Adipocyte (in vitro differentiated cells): ENCODE measurements around the gene FMNL2.

ENCODE experiments used
- DNase-seq: peaks from one replicate; pipeline ENCODE4 v3.0.0-alpha.2; 2015; ENCODE audit warnings: low read depth
- H3K27me3 ChIP-seq: replicated peaks from 2 replicates; pipeline ENCODE4 v1.7.0; 2013; ENCODE audit warnings: mild to moderate bottlenecking, low read length, moderate library complexity; ENCODE audit not compliant: control insufficient read depth, insufficient read depth
- H3K36me3 ChIP-seq: 2 replicates; pipeline ENCODE4 v1.7.0; 2013; ENCODE audit warnings: low read length, mild to moderate bottlenecking, moderate library complexity; ENCODE audit not compliant: control insufficient read depth, insufficient read depth, severe bottlenecking
- H3K4me1 ChIP-seq: 2 replicates; pipeline ENCODE4 v1.7.0; 2013; ENCODE audit warnings: mild to moderate bottlenecking, low read length, moderate library complexity; ENCODE audit not compliant: control insufficient read depth, insufficient read depth
- H3K4me3 ChIP-seq: 2 replicates; pipeline ENCODE4 v1.7.0; 2013; ENCODE audit warnings: mild to moderate bottlenecking, low read length, moderate library complexity
- H3K9ac ChIP-seq: 2 replicates; pipeline ENCODE4 v1.7.0; 2013; ENCODE audit warnings: mild to moderate bottlenecking, low read length, moderate library complexity
- H3K9me3 ChIP-seq: 2 replicates; pipeline ENCODE4 v1.7.0; 2013; ENCODE audit warnings: mild to moderate bottlenecking, low read length, moderate library complexity; ENCODE audit not compliant: control insufficient read depth

Gene FMNL2

DNA sequence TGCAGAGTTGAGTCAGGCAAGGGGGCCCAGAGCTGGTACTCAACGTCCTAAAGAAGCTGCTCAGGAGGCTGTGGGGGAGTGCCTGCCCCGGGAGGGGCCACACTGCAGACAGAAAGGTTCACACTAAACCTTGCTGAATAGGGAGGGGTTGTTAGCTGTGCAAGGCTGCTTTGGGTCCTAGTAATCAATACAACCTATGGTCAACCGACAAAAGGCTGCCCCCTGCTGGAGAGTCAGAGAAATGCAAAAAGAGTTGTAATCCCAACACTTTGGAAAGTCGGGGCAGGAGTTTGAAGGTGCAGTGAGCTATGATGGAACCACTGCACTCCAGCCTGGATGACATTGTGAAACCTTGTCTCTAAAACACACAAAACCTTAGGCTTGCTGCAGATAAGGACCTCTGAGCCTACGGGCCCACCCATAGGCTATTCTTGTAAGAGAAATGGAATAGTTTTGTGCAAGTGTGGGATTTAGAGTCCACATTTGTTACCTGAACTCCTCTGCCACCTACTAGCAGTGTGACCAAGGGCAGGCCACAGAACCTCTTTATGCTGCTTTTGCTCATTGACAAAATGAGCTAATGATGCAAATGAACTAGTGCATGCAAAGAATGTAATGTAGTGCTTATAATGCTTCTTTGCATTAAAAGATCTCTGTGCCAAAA lies 300.8 kb downstream of the FMNL2 start:
- Histone ChIP-seq H3K9ac (no peak overlapping the region), H3K27me3 (no peaks in the 10 kb centered on the region), H3K9me3 (no peaks in the 10 kb centered on the region), H3K36me3 (peaks cover 52% of the 10 kb centered on the region), H3K4me3 (no peak overlapping the region), H3K4me1 (no peaks in the 10 kb centered on the region)
- peak; percentile 75 for DNase-seq

- no peak overlapping the region for H3K4me3 ChIP-seq
- DNase-seq, result no peak
Measured at GRCh38 chr2:152637251-152637650, 302.3 kb downstream of the FMNL2 start.

DNA sequence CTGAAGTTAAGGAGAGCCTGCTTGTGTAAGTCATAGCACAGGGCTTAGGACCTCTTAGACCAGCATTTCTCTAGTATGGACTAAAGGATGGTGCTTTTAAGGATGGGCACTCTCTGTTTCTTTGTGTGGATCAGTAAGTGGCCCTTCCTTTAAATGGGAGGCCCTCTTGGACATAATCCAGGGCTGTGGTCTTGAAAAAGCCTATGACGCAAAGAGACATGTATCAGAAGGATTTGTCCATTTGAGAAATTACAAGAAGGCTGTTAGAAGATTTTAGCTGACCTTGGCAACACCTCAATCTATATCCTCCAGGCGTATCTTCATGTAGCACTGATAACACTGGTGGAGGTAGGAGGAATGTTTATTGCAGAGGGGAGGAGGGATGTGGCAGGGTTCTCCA lies 303.1 kb downstream of the FMNL2 start:
- Histone ChIP-seq H3K36me3 (peaks cover 57% of the 10 kb centered on the region), H3K27me3 (no peaks in the 10 kb centered on the region), H3K9ac (no peak overlapping the region), H3K4me1 (no peaks in the 10 kb centered on the region), H3K4me3 (no peak overlapping the region), H3K9me3 (no peaks in the 10 kb centered on the region)
- no peak for DNase-seq

More at GRCh38 chr2:152637251-152637650, 302.3 kb downstream of the FMNL2 start:
- Histone ChIP-seq H3K27me3 (no peaks in the 10 kb centered on the region), H3K9ac (no peak overlapping the region), H3K9me3 (no peaks in the 10 kb centered on the region), H3K4me1 (no peaks in the 10 kb centered on the region), H3K36me3 (peaks cover 54% of the 10 kb centered on the region)

DNA sequence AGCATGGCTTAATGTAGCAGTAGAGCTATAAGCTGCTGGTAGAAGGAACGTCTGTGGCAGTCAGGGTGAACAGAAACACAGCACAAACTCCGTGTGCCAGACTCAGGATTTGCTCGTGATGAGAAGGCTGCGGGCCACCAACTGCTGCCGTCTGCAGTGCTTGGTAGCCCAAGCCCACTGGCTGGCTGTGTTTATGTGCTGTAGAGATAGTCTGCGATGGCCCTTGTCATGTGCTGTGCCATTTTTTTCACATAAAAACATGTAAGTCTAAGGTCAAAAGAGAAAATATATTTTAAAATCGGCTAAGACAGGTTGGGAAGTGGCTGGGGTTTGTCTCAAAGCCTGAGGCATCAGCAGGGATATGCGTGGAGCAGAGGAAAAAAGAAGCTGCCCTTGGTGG lies 303.6 kb downstream of the FMNL2 start:
- no peaks in the 10 kb centered on the region for H3K27me3 ChIP-seq
- no peak overlapping the region for H3K9ac ChIP-seq
- no peak overlapping the region for H3K4me3 ChIP-seq
- no peaks in the 10 kb centered on the region for H3K9me3 ChIP-seq
- DNase-seq, result no peak
- H3K36me3 ChIP-seq, result peaks cover 58% of the 10 kb centered on the region
- H3K4me1 ChIP-seq, result no peaks in the 10 kb centered on the region

- Histone ChIP-seq H3K4me1 (peaks cover 27% of the 10 kb centered on the region), H3K4me3 (no peak overlapping the region), H3K9ac (no peak overlapping the region), H3K27me3 (no peaks in the 10 kb centered on the region), H3K9me3 (no peaks in the 10 kb centered on the region), H3K36me3 (peaks cover 66% of the 10 kb centered on the region)
- DNase-seq, result no peak
Measured at GRCh38 chr2:152644189-152644873, 309.4 kb downstream of the FMNL2 start.

GRCh38 chr2:152646264-152646663 lies 311.3 kb downstream of the FMNL2 start:
- H3K9ac ChIP-seq, result no peak overlapping the region
- no peaks in the 10 kb centered on the region for H3K9me3 ChIP-seq
- peaks cover 57% of the 10 kb centered on the region for H3K36me3 ChIP-seq
- no peak for DNase-seq
- no peak overlapping the region for H3K4me3 ChIP-seq
- peaks cover 27% of the 10 kb centered on the region for H3K4me1 ChIP-seq
- H3K27me3 ChIP-seq, result no peaks in the 10 kb centered on the region

GRCh38 chr2:152646775-152647174 lies 311.8 kb downstream of the FMNL2 start:
- H3K27me3 ChIP-seq, result no peaks in the 10 kb centered on the region
- DNase-seq, result peak; percentile 86
- no peak overlapping the region for H3K9ac ChIP-seq
- H3K4me3 ChIP-seq, result no peak overlapping the region
- no peaks in the 10 kb centered on the region for H3K9me3 ChIP-seq
- H3K4me1 ChIP-seq, result peaks cover 27% of the 10 kb centered on the region
- peaks cover 54% of the 10 kb centered on the region for H3K36me3 ChIP-seq

DNA sequence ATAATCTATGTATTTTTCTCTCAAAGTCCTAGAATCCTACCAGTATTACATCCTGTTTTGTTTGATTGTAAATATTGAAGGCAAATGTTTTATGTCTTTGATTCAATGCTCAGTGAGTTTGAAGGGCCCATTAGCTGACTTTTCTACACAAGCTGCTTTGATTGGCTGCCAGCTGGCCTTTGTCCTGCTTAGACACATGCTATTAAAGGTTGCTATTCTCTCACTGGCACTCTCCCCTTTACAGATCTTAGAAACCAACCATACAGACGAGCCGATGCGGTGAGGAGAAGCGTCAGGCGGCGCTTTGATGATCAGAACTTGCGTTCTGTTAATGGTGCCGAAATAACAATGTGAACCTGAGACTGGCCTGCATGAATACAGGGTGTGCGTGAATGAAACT lies 312.6 kb downstream of the FMNL2 start:
- peak overlapping the region; percentile 33 for H3K9ac ChIP-seq
- no peaks in the 10 kb centered on the region for H3K9me3 ChIP-seq
- peak; percentile 54 for DNase-seq
- no peaks in the 10 kb centered on the region for H3K27me3 ChIP-seq
- H3K4me3 ChIP-seq, result peak overlapping the region; percentile 44
- H3K36me3 ChIP-seq, result peaks cover 58% of the 10 kb centered on the region
- peaks cover 27% of the 10 kb centered on the region for H3K4me1 ChIP-seq

GRCh38 chr2:152648336-152648735 lies 313.4 kb downstream of the FMNL2 start:
- Histone ChIP-seq H3K9me3 (no peaks in the 10 kb centered on the region), H3K4me1 (peaks cover 27% of the 10 kb centered on the region), H3K27me3 (no peaks in the 10 kb centered on the region), H3K9ac (no peak overlapping the region), H3K4me3 (peak overlapping the region; percentile 7), H3K36me3 (peaks cover 59% of the 10 kb centered on the region)
- DNase-seq, result peak; percentile 25

- H3K36me3 ChIP-seq, result peaks cover 55% of the 10 kb centered on the region
- H3K4me1 ChIP-seq, result peaks cover 30% of the 10 kb centered on the region
- no peaks in the 10 kb centered on the region for H3K9me3 ChIP-seq
- no peaks in the 10 kb centered on the region for H3K27me3 ChIP-seq
- no peak overlapping the region for H3K4me3 ChIP-seq
- DNase-seq, result no peak
- no peak overlapping the region for H3K9ac ChIP-seq
Measured at GRCh38 chr2:152649997-152650396, 315.0 kb downstream of the FMNL2 start.

GRCh38 chr2:152650768-152651371 lies 315.9 kb downstream of the FMNL2 start:
- peaks cover 30% of the 10 kb centered on the region for H3K4me1 ChIP-seq
- H3K9me3 ChIP-seq, result no peaks in the 10 kb centered on the region
- no peak for DNase-seq
- no peaks in the 10 kb centered on the region for H3K27me3 ChIP-seq
- H3K36me3 ChIP-seq, result peaks cover 54% of the 10 kb centered on the region
- no peak overlapping the region for H3K9ac ChIP-seq
- H3K4me3 ChIP-seq, result no peak overlapping the region
